Mucosa of rectum (tissue), 2 donors: Measurements from ENCODE around the gene SLC6A13.
A peak's percentile ranks its signal among the peaks of the same experiment; 100 is the strongest.
"Not testable (repeated sequence)": the region's sequence is repeated elsewhere in the genome, so short reads cannot be mapped to it uniquely, and the experiment has no call there.

Experiments
- H3K27ac ChIP-seq, 2 donors: one replicate each; pipeline ENCODE4 v1.7.0; 2013; ENCODE audit warnings: inconsistent platforms in 2 of 2, low read depth in 2 of 2, low read length in 2 of 2
- H3K27me3 ChIP-seq, 2 donors: one replicate each; pipeline ENCODE4 v1.7.0; 2013; ENCODE audit warnings: low read length in 2 of 2; ENCODE audit not compliant: control insufficient read depth in 2 of 2, insufficient read depth in 2 of 2
- H3K36me3 ChIP-seq, 2 donors: one replicate each; pipeline ENCODE4 v1.7.0; 2013; ENCODE audit warnings: low read length in 2 of 2; ENCODE audit not compliant: control insufficient read depth in 2 of 2, insufficient read depth in 2 of 2
- H3K4me1 ChIP-seq, 2 donors: one replicate each; pipeline ENCODE4 v1.7.0; 2013; ENCODE audit warnings: low read length in 2 of 2, mild to moderate bottlenecking in 1 of 2; ENCODE audit not compliant: control insufficient read depth in 2 of 2, insufficient read depth in 2 of 2
- H3K4me3 ChIP-seq, 2 donors: one replicate each; pipeline ENCODE4 v1.7.0; 2013; ENCODE audit warnings: low read length in 2 of 2
- H3K9ac ChIP-seq, 2 donors: one replicate each; pipeline ENCODE4 v1.7.0; 2013; ENCODE audit warnings: low read length in 2 of 2, low read depth in 1 of 2, mild to moderate bottlenecking in 1 of 2
- H3K9me3 ChIP-seq, 2 donors: one replicate each; pipeline ENCODE4 v1.7.0; 2013; ENCODE audit warnings: low read length in 2 of 2; ENCODE audit not compliant: control insufficient read depth in 2 of 2
- donor health status: healthy.
- donor health status: Normal muscosa, but diverticular disease.

The SLC6A13 gene

DNA sequence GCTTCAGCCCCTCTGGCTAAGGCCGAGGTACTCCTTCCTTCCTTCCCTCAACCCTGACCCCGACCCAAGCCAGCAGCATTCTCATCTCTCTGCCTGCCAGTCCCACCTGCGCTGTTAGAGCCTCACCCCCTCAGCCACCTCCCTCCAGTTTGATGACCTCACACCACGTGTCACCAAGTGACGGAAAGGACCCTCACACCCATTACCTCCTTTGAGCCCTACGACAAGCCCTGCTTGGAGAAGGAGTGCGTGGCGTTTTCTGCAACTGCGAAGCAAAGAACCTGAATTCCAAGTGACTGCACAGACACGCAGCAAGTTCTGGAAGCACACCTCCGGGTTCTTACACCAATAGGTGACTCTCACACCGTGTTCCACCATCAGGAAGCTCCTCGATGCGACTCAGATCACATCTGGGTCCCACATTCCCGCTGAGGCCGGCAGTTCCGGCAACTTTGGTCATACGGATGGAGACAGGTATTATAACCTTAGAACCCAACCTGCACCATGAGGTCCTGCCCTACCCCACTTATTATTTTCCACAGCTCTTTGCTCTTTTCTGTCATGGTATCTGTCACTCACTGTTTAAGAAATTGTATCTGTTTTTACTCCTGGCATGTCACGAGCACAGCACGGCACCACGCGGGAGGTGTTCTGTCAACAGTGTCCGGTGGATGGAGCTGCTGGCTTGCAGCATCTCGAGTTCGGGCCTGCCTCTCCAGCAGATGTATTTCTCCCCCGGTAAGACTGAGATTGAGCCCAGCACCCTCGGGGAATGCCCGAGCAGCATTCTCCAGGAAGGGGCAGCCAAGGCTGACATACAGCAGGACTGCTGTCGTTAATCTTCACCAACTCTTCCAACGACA is 43.7 kb downstream of the SLC6A13 start:
- Histone ChIP-seq H3K27ac (no peak overlapping the region), H3K36me3 (no peaks in the 10 kb centered on the region), H3K27me3 (peaks cover 0 to 2% of the 10 kb centered on the region in 2 donors), H3K9me3 (no peaks in the 10 kb centered on the region), H3K4me3 (no peak overlapping the region), H3K4me1 (peaks cover 0 to 5% of the 10 kb centered on the region in 2 donors), H3K9ac (no peak overlapping the region)

DNA sequence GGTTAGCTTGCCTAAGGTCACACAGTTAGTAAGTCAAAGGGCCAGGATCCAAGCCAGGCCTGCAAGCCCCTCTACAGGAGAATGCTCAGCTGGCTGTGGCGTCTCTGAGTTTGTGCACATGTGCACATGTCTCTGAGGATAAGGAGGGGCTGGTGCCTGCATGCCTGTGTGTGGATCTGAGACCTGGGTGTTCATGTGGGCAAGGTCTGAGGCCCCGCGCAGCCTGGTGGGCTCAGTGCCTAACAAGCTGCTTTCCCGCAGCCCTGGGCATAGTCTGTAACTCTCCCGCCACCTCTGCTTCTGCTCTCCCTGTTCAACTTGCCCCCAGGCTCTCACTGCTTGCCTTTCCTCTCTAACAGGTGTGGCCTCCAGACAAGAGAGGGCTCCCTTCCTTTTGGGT is 44.4 kb downstream of the SLC6A13 start:
- no peaks in the 10 kb centered on the region for H3K36me3 ChIP-seq
- H3K4me3 ChIP-seq, result no peak overlapping the region
- H3K9ac ChIP-seq, result no peak overlapping the region
- no peak overlapping the region for H3K27ac ChIP-seq
- peaks cover 0 to 9% of the 10 kb centered on the region in 2 donors for H3K27me3 ChIP-seq
- H3K9me3 ChIP-seq, result no peaks in the 10 kb centered on the region
- H3K4me1 ChIP-seq, result peaks cover 4 to 12% of the 10 kb centered on the region in 2 donors

DNA sequence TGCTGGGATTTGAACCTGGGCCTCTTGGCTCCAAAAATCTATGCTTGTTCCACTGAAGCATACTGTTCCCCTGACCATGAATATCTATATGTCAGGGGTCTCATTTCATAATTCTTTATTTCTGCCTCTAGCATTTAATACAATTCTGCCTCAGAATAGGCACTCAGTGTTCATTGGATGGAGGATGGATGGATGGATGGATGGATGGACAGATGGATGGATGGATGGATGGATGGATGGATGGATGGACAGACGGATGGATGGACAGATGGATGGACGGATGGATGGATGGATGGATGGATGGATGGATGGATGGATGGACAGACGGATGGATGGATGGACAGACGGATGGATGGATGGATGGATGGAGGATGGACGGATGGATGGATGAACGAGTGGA is 45.6 kb downstream of the SLC6A13 start:
- not testable (repeated sequence) for H3K36me3 ChIP-seq, H3K9ac ChIP-seq, H3K27ac ChIP-seq, H3K9me3 ChIP-seq, H3K4me3 ChIP-seq
- Histone ChIP-seq H3K27me3 (peaks cover 0 to 12% of the 10 kb centered on the region in 2 donors), H3K4me1 (peaks cover 13 to 24% of the 10 kb centered on the region in 2 donors)

DNA sequence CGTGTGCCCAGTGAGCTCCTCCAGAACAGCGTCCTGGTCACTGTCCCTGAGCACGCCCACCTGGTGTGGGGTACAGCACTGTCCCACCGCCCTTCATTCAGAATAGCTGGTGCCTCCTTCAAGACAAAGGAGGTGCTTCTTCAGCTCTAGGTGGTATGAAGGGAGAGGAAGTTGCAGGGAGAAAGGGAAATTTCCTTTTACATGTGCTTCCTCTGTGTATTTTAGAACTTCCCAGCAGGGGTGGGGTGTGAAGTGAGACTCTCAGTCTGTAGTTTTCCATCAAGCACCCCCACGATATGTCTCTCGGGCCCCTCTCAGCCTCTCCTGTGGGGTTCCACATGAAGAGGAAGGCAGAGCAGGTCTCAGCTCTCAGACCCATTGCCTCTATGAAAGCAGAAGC is 47.5 kb downstream of the SLC6A13 start:
- Histone ChIP-seq H3K9ac (no peak overlapping the region), H3K4me1 (peaks cover 13 to 41% of the 10 kb centered on the region in 2 donors), H3K27ac (no peak overlapping the region), H3K36me3 (no peaks in the 10 kb centered on the region), H3K27me3 (peaks cover 0 to 12% of the 10 kb centered on the region in 2 donors), H3K4me3 (no peak overlapping the region), H3K9me3 (no peaks in the 10 kb centered on the region)

DNA sequence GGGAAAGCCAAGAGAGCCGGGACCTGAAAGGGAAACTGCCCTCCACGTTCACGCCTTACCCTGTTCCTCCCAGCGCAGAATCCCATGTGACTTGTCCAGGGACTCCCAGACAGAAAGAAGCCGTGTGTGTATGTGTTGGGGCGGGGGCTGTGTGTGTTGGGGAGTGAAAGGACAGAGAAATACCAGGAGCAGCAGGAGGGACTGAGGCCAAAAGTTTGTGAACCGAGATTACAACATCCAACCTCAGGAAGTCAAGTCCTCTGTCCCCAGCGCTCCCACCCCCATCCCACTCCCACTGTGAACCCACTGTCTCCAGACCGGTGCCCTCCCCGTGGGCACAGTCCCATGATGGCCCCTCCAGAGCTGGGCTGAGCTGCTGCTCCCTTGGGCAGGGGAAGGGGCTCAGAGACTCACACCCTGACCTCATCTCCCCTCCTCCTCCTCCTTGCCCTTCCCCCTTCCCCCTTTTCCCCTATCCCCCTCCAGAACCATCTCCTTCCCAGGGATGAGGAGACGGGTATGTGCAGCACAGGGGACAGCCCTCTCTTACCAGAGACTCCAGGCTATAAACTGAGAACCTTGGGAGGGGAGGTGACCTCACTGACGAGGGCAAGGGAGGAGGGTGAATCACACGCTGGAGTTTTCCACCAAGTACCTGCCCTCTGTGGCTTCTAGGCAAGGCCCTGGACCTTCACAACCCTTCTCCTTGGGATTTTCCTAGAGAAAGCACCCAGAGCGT is 48.5 kb downstream of the SLC6A13 start, which contains the start of gene SLC6A12:
SLC6A12 (minus strand) TSS at position 155 of the 739 bp plus-strand sequence. CDS start 4,171 bp downstream, outside the sequence.
- Histone ChIP-seq H3K9me3 (no peaks in the 10 kb centered on the region), H3K27ac (peak within 1 kb of the TSS in 1 of 2 donors; percentile 23), H3K36me3 (no peaks in the 10 kb centered on the region), H3K4me3 (peak within 1 kb of the TSS; percentile 41 to 56), H3K4me1 (peaks cover 13 to 48% of the 10 kb centered on the region in 2 donors), H3K27me3 (peaks cover 0 to 12% of the 10 kb centered on the region in 2 donors), H3K9ac (peak within 1 kb of the TSS in 1 of 2 donors; percentile 38)

DNA sequence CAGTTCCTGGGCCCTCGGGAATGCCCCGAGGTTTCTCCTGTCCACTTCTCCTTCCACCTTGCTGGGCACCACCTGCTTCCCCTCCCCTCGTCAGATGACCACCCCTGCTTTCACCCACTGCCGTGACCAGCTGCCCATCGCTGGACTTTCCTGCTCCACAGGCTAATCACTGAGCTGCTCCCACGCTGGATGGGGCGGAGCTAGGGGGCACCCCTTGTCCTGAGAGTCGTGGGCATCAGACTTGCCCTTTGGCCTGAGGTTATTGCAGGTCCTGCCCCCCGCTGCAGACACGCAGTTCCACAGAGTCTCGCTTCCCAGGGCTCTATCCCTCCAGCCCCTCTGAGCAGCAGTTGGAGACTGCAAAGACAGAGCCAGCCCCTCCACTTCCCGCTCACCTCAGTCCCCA is 49.1 kb downstream of the SLC6A13 start:
- H3K9me3 ChIP-seq, result no peaks in the 10 kb centered on the region
- no peaks in the 10 kb centered on the region for H3K36me3 ChIP-seq
- peak overlapping the region in 1 of 2 donors; percentile 23 for H3K27ac ChIP-seq
- H3K27me3 ChIP-seq, result peaks cover 0 to 14% of the 10 kb centered on the region in 2 donors
- peak overlapping the region; percentile 41 to 56 for H3K4me3 ChIP-seq
- peak overlapping the region in 1 of 2 donors; percentile 38 for H3K9ac ChIP-seq
- peaks cover 13 to 52% of the 10 kb centered on the region in 2 donors for H3K4me1 ChIP-seq

DNA sequence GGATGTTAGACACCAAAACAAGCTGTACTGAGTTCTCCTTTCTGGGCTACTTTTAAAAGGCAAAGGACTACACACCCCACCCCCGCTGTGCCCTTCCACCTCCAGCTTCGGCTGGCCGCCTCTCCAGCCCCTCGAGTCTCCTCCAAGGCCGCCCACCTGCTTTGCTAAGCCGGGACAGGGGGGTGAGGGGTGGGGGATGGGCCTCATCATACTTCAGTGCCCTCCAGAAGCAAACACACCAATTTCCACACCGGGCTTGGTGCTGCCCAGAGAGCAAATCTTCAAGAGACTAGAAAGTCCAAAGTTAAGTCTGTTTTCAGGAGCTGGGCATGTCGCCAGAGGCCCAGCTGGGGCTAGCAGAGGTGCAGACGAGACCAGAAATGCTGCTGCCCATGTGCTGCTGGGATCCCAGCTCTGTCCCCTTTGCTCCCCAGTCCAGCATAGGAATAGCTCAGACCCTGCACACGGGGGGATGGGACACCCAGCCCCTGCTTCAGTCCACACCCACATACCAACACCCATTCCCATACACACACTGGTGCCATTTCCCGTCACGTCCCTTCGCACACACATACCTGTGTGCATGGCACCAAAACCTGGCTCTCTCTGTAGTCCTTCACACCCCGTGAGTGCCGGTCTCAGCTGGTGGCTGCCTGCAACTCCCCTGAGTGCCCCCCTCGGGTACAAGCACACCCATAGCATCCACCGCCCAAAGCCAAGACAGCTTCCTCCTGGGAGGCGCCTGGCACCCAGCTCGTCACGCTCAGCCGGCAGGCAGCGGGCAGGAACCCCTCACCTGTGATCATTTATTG is 49.7 kb downstream of the SLC6A13 start:
- Histone ChIP-seq H3K4me3 (peak overlapping the region; percentile 41 to 56), H3K27ac (peak overlapping the region in 1 of 2 donors; percentile 23), H3K36me3 (no peaks in the 10 kb centered on the region), H3K27me3 (peaks cover 0 to 14% of the 10 kb centered on the region in 2 donors), H3K9ac (peak overlapping the region in 1 of 2 donors; percentile 38), H3K9me3 (no peaks in the 10 kb centered on the region), H3K4me1 (peaks cover 13 to 52% of the 10 kb centered on the region in 2 donors)

DNA sequence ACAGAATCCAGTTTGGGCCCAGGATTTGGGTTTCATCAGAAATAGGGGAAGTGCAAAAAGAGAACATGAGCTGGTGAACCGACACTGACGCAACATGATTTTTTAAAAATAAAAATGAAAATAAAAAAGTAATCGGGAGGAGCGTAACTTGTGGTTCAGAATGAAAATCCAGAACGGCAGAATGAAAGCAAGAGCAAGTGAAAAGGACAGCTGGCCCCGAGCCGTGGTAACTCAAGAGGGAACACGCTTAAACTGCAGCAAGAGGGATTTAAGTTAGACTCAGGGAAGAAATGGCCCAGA is 50.3 kb downstream of the SLC6A13 start:
- Histone ChIP-seq H3K27ac (no peak overlapping the region), H3K36me3 (no peaks in the 10 kb centered on the region), H3K9ac (no peak overlapping the region), H3K9me3 (no peaks in the 10 kb centered on the region), H3K4me1 (peaks cover 13 to 52% of the 10 kb centered on the region in 2 donors), H3K27me3 (peaks cover 0 to 14% of the 10 kb centered on the region in 2 donors), H3K4me3 (no peak overlapping the region)

DNA sequence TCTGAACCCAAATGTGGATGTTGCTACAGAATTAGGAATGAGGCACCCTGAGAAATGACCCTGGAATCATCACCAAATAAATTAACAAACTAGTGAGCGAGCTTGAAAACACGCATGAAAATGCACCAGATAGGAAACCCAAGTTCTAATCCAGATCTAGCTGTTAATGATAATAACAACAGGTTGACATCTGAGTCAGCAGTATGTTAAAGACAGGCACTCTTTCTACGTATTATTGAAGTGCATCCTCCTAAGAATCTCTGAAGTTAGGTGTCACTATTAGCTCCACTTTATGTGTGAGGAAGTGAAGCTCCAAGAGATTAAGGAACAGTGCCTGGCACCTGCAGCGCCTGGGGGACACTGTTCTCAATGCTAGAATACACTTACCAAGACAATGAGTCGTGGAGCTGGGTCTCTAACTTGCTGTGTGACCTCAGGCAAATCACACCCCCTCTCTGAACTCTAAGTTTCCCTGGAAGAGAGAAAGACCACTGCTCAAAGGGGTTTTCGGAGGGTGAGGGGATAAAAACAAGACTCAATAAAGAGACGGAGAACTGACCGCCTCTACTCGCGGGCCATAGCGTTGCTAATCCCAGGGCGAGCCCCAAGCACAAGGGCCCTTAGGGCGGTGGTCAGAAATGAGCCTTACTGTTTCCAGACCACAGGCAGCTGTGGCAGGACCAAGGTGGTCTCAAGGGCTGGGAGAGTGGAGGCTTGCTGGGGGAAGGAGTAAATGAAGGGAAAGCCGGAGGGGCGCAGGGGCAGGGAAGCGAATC is 50.8 kb downstream of the SLC6A13 start:
- Histone ChIP-seq H3K9ac (no peak overlapping the region), H3K4me3 (no peak overlapping the region), H3K36me3 (no peaks in the 10 kb centered on the region), H3K9me3 (no peaks in the 10 kb centered on the region), H3K4me1 (peaks cover 13 to 52% of the 10 kb centered on the region in 2 donors), H3K27ac (peak overlapping the region in 1 of 2 donors; percentile 74), H3K27me3 (peaks cover 2 to 14% of the 10 kb centered on the region in 2 donors)
